Uterus (tissue), 4 donors: ENCODE measurements around the gene VANGL2. TPM values are rescaled to one million over a fixed set of nuclear protein-coding genes. Genes with fewer than 3 reads are reported as not detected.

Experiments used
- DNase-seq, 2 donors: peaks; one replicate each; pipeline ENCODE4 v3.0.0-alpha.2; 2019 to 2020
- H3K27ac ChIP-seq, 2 donors: fragments of 200-600 bp; sonication (generic); 1 replicate in 1 of 2; 2 replicates in 1 of 2; pipeline ENCODE4 v1.5.1; 2016 to 2018
- H3K27me3 ChIP-seq, 2 donors: fragments of 200-600 bp; sonication (generic); one replicate each; pipeline ENCODE4 v1.5.1; 2018 to 2019; ENCODE audit warnings: control low read depth in 1 of 2
- H3K36me3 ChIP-seq, 2 donors: fragments of 200-600 bp; sonication (generic); one replicate each; pipeline ENCODE4 v1.5.1; 2019; ENCODE audit warnings: control low read depth in 1 of 2
- H3K4me1 ChIP-seq, 2 donors: fragments of 200-600 bp; sonication (generic); one replicate each; pipeline ENCODE4 v1.5.1; 2018 to 2019; ENCODE audit warnings: control low read depth in 1 of 2
- H3K4me3 ChIP-seq, 2 donors: fragments of 200-600 bp; sonication (generic); 1 replicate in 1 of 2; 2 replicates in 1 of 2; pipeline ENCODE4 v1.5.1; 2018 to 2019; ENCODE audit warnings: mild to moderate bottlenecking in 1 of 2
- H3K9me3 ChIP-seq, 2 donors: fragments of 200-600 bp; sonication (generic); one replicate each; pipeline ENCODE4 v1.5.1; 2019; ENCODE audit warnings: control low read depth in 1 of 2
- CTCF ChIP-seq, 4 experiments: fragments of 200-600 bp in 2 of 4; fragments of 450-650 bp in 2 of 4; sonication (generic) in 2 of 4; IDR thresholded peaks; one replicate each; pipeline ENCODE4 v1.5.1; 2016 to 2019; ENCODE audit warnings: antibody characterized with exemption in 4 of 4, mild to moderate bottlenecking in 2 of 4, moderate library complexity in 1 of 4
- POLR2A ChIP-seq, 2 donors: fragments of 450-650 bp; IDR thresholded peaks; one replicate each; pipeline ENCODE4 v1.6.1; 2016; ENCODE audit warnings: antibody characterized with exemption in 2 of 2, mild to moderate bottlenecking in 1 of 2, moderate library complexity in 1 of 2
- intact Hi-C: fragments of 100-400 bp; cut with DNase I; formaldehyde crosslinking; loops from one replicate; pipeline ENCODE4 v1.15.1; 2023; ENCODE audit warnings: low total_unique reads
- total RNA-seq, 4 donors: library from RNA; depleted of rRNA in 3 of 4; stranded (reverse); fragments of >200 nt in 3 of 4; gene quantifications; one replicate each; pipeline versions ENCODE4 v1.1.0 to v1.2.4, GENCODE V29; 2014 to 2023
- donor health status: DM: yes; HTN: yes; CAD: no.

Gene VANGL2
- total RNA-seq, 4 donors from 2014 or later: 0.26 to 14.1 (median 4.7) TPM

- no peak for DNase-seq
- H3K4me1 ChIP-seq: no peaks in the 10 kb centered on the region
- H3K36me3 ChIP-seq: no peaks in the 10 kb centered on the region
- H3K9me3 ChIP-seq: no peaks in the 10 kb centered on the region
- intact Hi-C loops: no loop called here
- no peaks in the 10 kb centered on the region for H3K27me3 ChIP-seq
- H3K27ac ChIP-seq: no peak overlapping the region
- H3K4me3 ChIP-seq: no peak overlapping the region
- no peak for TF ChIP-seq POLR2A (IDR thresholded peaks at IDR 0.05)
- TF ChIP-seq CTCF (IDR thresholded peaks at IDR 0.05): no peak
Observed at GRCh38 chr1:160370561-160371345, 29.6 kb upstream of the VANGL2 start.

GRCh38 chr1:160371346-160371631 is 29.1 kb upstream of the VANGL2 start:
- Histone ChIP-seq H3K27ac (no peak overlapping the region), H3K4me3 (no peak overlapping the region), H3K36me3 (no peaks in the 10 kb centered on the region), H3K27me3 (no peaks in the 10 kb centered on the region), H3K9me3 (no peaks in the 10 kb centered on the region), H3K4me1 (no peaks in the 10 kb centered on the region)
- DNase-seq: no peak
- no peak for TF ChIP-seq POLR2A (IDR thresholded peaks at IDR 0.05)
- intact Hi-C loops: no loop called here

- H3K9me3 ChIP-seq: no peaks in the 10 kb centered on the region
- H3K36me3 ChIP-seq: no peaks in the 10 kb centered on the region
- no peaks in the 10 kb centered on the region for H3K4me1 ChIP-seq
- intact Hi-C loops: no loop called here
- DNase-seq: no peak
- H3K4me3 ChIP-seq: no peak overlapping the region
- no peak overlapping the region for H3K27ac ChIP-seq
- TF ChIP-seq POLR2A (IDR thresholded peaks at IDR 0.05) (no peak), CTCF (IDR thresholded peaks at IDR 0.05) (no peak)
- no peaks in the 10 kb centered on the region for H3K27me3 ChIP-seq
Observed at GRCh38 chr1:160371756-160372155, 28.6 kb upstream of the VANGL2 start.

GRCh38 chr1:160373696-160374095 is 26.7 kb upstream of the VANGL2 start:
- no peaks in the 10 kb centered on the region for H3K36me3 ChIP-seq
- H3K4me1 ChIP-seq: no peaks in the 10 kb centered on the region
- DNase-seq: no peak
- H3K9me3 ChIP-seq: no peaks in the 10 kb centered on the region
- no peak overlapping the region for H3K4me3 ChIP-seq
- no peak overlapping the region for H3K27ac ChIP-seq
- TF ChIP-seq CTCF (IDR thresholded peaks at IDR 0.05) (no peak), POLR2A (IDR thresholded peaks at IDR 0.05) (no peak)
- no peaks in the 10 kb centered on the region for H3K27me3 ChIP-seq
- intact Hi-C loops: no loop called here

GRCh38 chr1:160374306-160375110 is 25.9 kb upstream of the VANGL2 start:
- H3K4me1 ChIP-seq: no peaks in the 10 kb centered on the region
- H3K36me3 ChIP-seq: no peaks in the 10 kb centered on the region
- H3K27ac ChIP-seq: no peak overlapping the region
- H3K9me3 ChIP-seq: no peaks in the 10 kb centered on the region
- no peak for TF ChIP-seq POLR2A (IDR thresholded peaks at IDR 0.05)
- no peak for TF ChIP-seq CTCF (IDR thresholded peaks at IDR 0.05)
- no peaks in the 10 kb centered on the region for H3K27me3 ChIP-seq
- H3K4me3 ChIP-seq: no peak overlapping the region
- DNase-seq: no peak
- intact Hi-C loops: no loop called here
